HepG2 (cell line): ENCODE data around the gene SLC13A1. TPM values are rescaled to one million over a fixed set of nuclear protein-coding genes. Genes with fewer than 3 reads are reported as not detected.
"Not testable (repeated sequence)": the region's sequence is repeated elsewhere in the genome, so short reads cannot be mapped to it uniquely, and the experiment has no call there.

Experiments
- ATAC-seq: fragments of 200-7000 bp; cut with Tn5 transposase; 3 replicates; pipeline ENCODE4 v1.9.1; 2020; ENCODE audit warnings: mild to moderate bottlenecking, moderate library complexity
- BruUV-seq: library from RNA; stranded (reverse); fragments of 400-500 nt; replicated peaks from 2 replicates; lab custom pipeline; 2021; lab: Mats Ljungman, UMichigan
- CTCF ChIA-PET: fragments of 300-600 bp; formaldehyde crosslinking; extraction: SDS; loops from one replicate; lab custom pipeline; 2021; ENCODE audit warnings: low total read pairs, inconsistent platforms, low intra/inter-chr PET ratio; lab: Yijun Ruan, JAX
- POLR2A ChIA-PET: fragments of 350-600 bp; sonication (Branson Sonifier 250); formaldehyde crosslinking; loops from one replicate; lab custom pipeline; 2020; ENCODE audit warnings: antibody characterized with exemption, inconsistent platforms; lab: Yijun Ruan, JAX
- DNase-seq: peaks from one replicate; pipeline ENCODE4 v3.0.0-alpha.2; 2015; ENCODE audit warnings: low spot score
- FAIRE-seq: peaks from 3 replicates; lab custom pipeline; 2011; peaks lifted over from hg19 to GRCh38; lab: Jason Lieb, UNC
- H2AFZ ChIP-seq: one replicate; pipeline ENCODE4 v1.6.1; 2011; ENCODE audit warnings: low read length, inconsistent platforms
- H3K27ac ChIP-seq: fragments of 300-600 bp; 3 replicates; pipeline ENCODE4 v1.8.0; 2011; ENCODE audit warnings: mixed run types, mild to moderate bottlenecking, mixed read lengths, low read length, inconsistent platforms; ENCODE audit not compliant: insufficient read depth; ENCODE audit errors: extremely low read length
- H3K27me3 ChIP-seq, 2 experiments: fragments of 200-600 bp in 1 of 2; 2 replicates in 1 of 2; 3 replicates in 1 of 2; pipeline versions ENCODE4 v1.6.0 to v1.8.0; 2011; ENCODE audit warnings: low read length in 2 of 2, mild to moderate bottlenecking in 2 of 2, moderate library complexity in 2 of 2, inconsistent platforms in 1 of 2; ENCODE audit not compliant: insufficient read depth in 2 of 2, control insufficient read depth in 1 of 2
- H3K36me3 ChIP-seq, 2 experiments: fragments of 200-600 bp in 1 of 2; replicated peaks in 1 of 2; 2 replicates in 1 of 2; 3 replicates in 1 of 2; pipeline versions ENCODE4 v1.5.1 to v1.8.0; 2011; ENCODE audit warnings: low read length in 2 of 2, inconsistent platforms in 1 of 2; ENCODE audit not compliant: insufficient read depth in 2 of 2, control insufficient read depth in 1 of 2
- H3K4me1 ChIP-seq: 2 replicates; pipeline ENCODE4 v1.5.1; 2012; ENCODE audit warnings: low read length, inconsistent platforms; ENCODE audit not compliant: insufficient read depth
- H3K4me2 ChIP-seq: 2 replicates; pipeline ENCODE4 v1.6.0; 2011; ENCODE audit warnings: low read depth, low read length, inconsistent platforms
- H3K4me3 ChIP-seq, 3 experiments: fragments of 200-600 bp in 1 of 3; sonication (generic), shearing (Covaris generic) in 1 of 3; replicated peaks in 1 of 3; 2 replicates each; pipeline ENCODE4 v1.5.1; 2011 to 2016; ENCODE audit warnings: low read length in 3 of 3, inconsistent platforms in 2 of 3, low read depth in 2 of 3, mild to moderate bottlenecking in 2 of 3, control low read depth in 1 of 3, mixed read lengths in 1 of 3; ENCODE audit not compliant: insufficient read depth in 1 of 3
- H3K79me2 ChIP-seq: one replicate; pipeline ENCODE4 v1.6.1; 2011; ENCODE audit warnings: low read length, inconsistent platforms; ENCODE audit not compliant: insufficient read depth
- H3K9ac ChIP-seq: 2 replicates; pipeline ENCODE4 v1.6.0; 2011; ENCODE audit warnings: mild to moderate bottlenecking, low read depth, low read length, inconsistent platforms; ENCODE audit not compliant: insufficient read depth
- H3K9me3 ChIP-seq: 2 replicates; pipeline ENCODE4 v1.5.1; 2012; ENCODE audit warnings: mild to moderate bottlenecking, low read length
- H4K20me1 ChIP-seq: 2 replicates; pipeline ENCODE4 v1.6.0; 2011; ENCODE audit warnings: inconsistent platforms, mild to moderate bottlenecking, low read length, moderate library complexity; ENCODE audit not compliant: insufficient read depth
- BHLHE40 ChIP-seq: IDR thresholded peaks from 2 replicates; pipeline ENCODE4 v1.6.1; 2011; ENCODE audit warnings: low read length, improper control_type of control experiment
- CENPX ChIP-seq: sonication (generic); formaldehyde crosslinking; IDR thresholded peaks from 2 replicates; pipeline ENCODE4 v1.9.0; 2021; ENCODE audit warnings: mild to moderate bottlenecking, missing genetic modification reagents, moderate library complexity
- FOXA3 ChIP-seq: IDR thresholded peaks from 2 replicates; pipeline ENCODE4 v1.6.1; 2016; ENCODE audit warnings: missing genetic modification reagents, missing compliant biosample characterization
- KLF13 ChIP-seq: sonication (generic); formaldehyde crosslinking; IDR thresholded peaks from 2 replicates; pipeline ENCODE4 v1.4.0; 2020; ENCODE audit warnings: mild to moderate bottlenecking, missing genetic modification reagents
- LCORL ChIP-seq, 2 experiments: fragments of 450-650 bp in 1 of 2; sonication (generic) in 1 of 2; formaldehyde crosslinking in 1 of 2; IDR thresholded peaks; 2 replicates each; pipeline versions ENCODE4 v1.5.0 to v1.6.1; 2017 to 2020; ENCODE audit warnings: antibody characterized with exemption in 1 of 2, missing genetic modification reagents in 1 of 2
- MED13 ChIP-seq: sonication (generic); formaldehyde crosslinking; IDR thresholded peaks from 2 replicates; pipeline ENCODE4 v1.5.0; 2020; ENCODE audit warnings: missing genetic modification reagents
- NFAT5 ChIP-seq: sonication (generic); formaldehyde crosslinking; IDR thresholded peaks from 2 replicates; pipeline ENCODE4 v1.4.0; 2020; ENCODE audit warnings: missing genetic modification reagents
- ZBTB34 ChIP-seq: sonication (generic); formaldehyde crosslinking; IDR thresholded peaks from 2 replicates; pipeline ENCODE4 v1.8.0; 2022; ENCODE audit warnings: mild to moderate bottlenecking, missing genetic modification reagents
- ZFP37 ChIP-seq: sonication (generic); formaldehyde crosslinking; IDR thresholded peaks from 2 replicates; pipeline ENCODE4 v1.4.0; 2020; ENCODE audit warnings: missing genetic modification reagents, borderline replicate concordance
- ZFX ChIP-seq: sonication (generic); formaldehyde crosslinking; IDR thresholded peaks from 2 replicates; pipeline ENCODE4 v1.4.0; 2020; ENCODE audit warnings: mild to moderate bottlenecking, low read depth, missing genetic modification reagents, moderate library complexity
- WGBS: methylation state at CpG from one replicate; pipeline ENCODE4 v1.1.6; 2017; ENCODE audit warnings: low lambda C conversion rate; 5-methylcytosine and 5-hydroxymethylcytosine counted together
- in situ Hi-C: cut with HindIII; loops from 2 replicates; pipeline ENCODE4 v1.10.0; 2017; ENCODE audit warnings: low pct_unique_long_range_greater_than_20kb; ENCODE audit not compliant: extremely low pct_ligation_motif_present
- intact Hi-C: fragments of 100-400 bp; cut with micrococcal nuclease; formaldehyde crosslinking; loops from one replicate; pipeline ENCODE4 v1.10.0; 2022; ENCODE audit not compliant: unreplicated experiment
- polyA plus RNA-seq, 8 experiments: library from polyadenylated mRNA; depleted of rRNA in 3 of 8; stranded (reverse) in 7 of 8; unstranded in 1 of 8; fragments of >200 nt; fragmentation: Illumina TruSeq in 4 of 8; extraction: Trizol in 4 of 8; gene quantifications; 2 replicates each; pipeline versions ENCODE4 v1.2.1 to v1.2.3, GENCODE V29; 2011 to 2016; ENCODE audit warnings: low read depth in 4 of 8, missing spikeins in 1 of 8, mixed read lengths in 1 of 8; ENCODE audit not compliant: insufficient read depth in 1 of 8
- total RNA-seq, 5 experiments: library from RNA; depleted of rRNA; stranded (reverse); fragments of >200 nt; fragmentation: Illumina TruSeq; extraction: Trizol; gene quantifications; 2 replicates each; pipeline ENCODE4 v1.2.3, GENCODE V29; 2016; ENCODE audit warnings: low read depth in 1 of 5

The SLC13A1 gene
- total and polyA plus RNA-seq, 2 of the 13 experiments (the other 11 are each of a cell fraction or from before 2014, with no cell fraction given): not detected

- ATAC-seq, DNase-seq, BruUV-seq: not testable (repeated sequence)
These were observed 27.9 kb upstream of the SLC13A1 start for GRCh38 chr7:123227666-123228065.

GRCh38 chr7:123220396-123220795, 20.6 kb upstream of the SLC13A1 start:
- BruUV-seq: no TSS peak
- in situ Hi-C loops: no loop called here
- Histone ChIP-seq H3K4me1 (no peaks in the 10 kb centered on the region), H3K4me2 (no peak overlapping the region), H2AFZ (no peak overlapping the region), H4K20me1 (no peaks in the 10 kb centered on the region), H3K27ac (no peak overlapping the region)
- POLR2A ChIA-PET: no interaction called here
- 2% methylated on average over 1 of the region's 1 CpG for WGBS
- no peak for ATAC-seq
- intact Hi-C loops: no loop called here
- TF ChIP-seq BHLHE40: no peak
- no peak for TF ChIP-seq KLF13 (CRISPR knock-in tag)
- no peak for TF ChIP-seq ZFX (CRISPR knock-in tag)
- TF ChIP-seq ZFP37 (CRISPR knock-in tag): no peak
- no peak for TF ChIP-seq ZBTB34 (CRISPR knock-in tag)
- TF ChIP-seq CENPX (CRISPR knock-in tag): no peak
- TF ChIP-seq FOXA3 (CRISPR knock-in tag): no peak
- no peak for TF ChIP-seq LCORL (IDR thresholded peaks at IDR 0.05)
- no peak for TF ChIP-seq LCORL (CRISPR knock-in tag; IDR thresholded peaks at IDR 0.05)
- TF ChIP-seq NFAT5 (CRISPR knock-in tag): no peak
- TF ChIP-seq MED13 (CRISPR knock-in tag): no peak
- TF ChIP-seq, all 625 proteins: peak for 0
- H3K36me3 ChIP-seq: no peaks in the 10 kb centered on the region
- H3K4me3 ChIP-seq: no peak overlapping the region
- H3K79me2 ChIP-seq: no peaks in the 10 kb centered on the region
- FAIRE-seq (no peak), DNase-seq (no peak)
- H3K9ac ChIP-seq: no peak overlapping the region
- H3K9me3 ChIP-seq: peaks cover 5% of the 10 kb centered on the region
- no peaks in the 10 kb centered on the region for H3K27me3 ChIP-seq
- CTCF ChIA-PET: no interaction called here

More at GRCh38 chr7:123227666-123228065, 27.9 kb upstream of the SLC13A1 start:
- CTCF ChIA-PET, H3K36me3 ChIP-seq, FAIRE-seq, POLR2A ChIA-PET, H3K4me1 ChIP-seq, H3K9me3 ChIP-seq, H3K4me2 ChIP-seq, H4K20me1 ChIP-seq, intact Hi-C loops, H2AFZ ChIP-seq, in situ Hi-C loops, H3K27me3 ChIP-seq, H3K27ac ChIP-seq, H3K79me2 ChIP-seq, H3K9ac ChIP-seq, H3K4me3 ChIP-seq: not testable (repeated sequence)
- 11% methylated on average over 6 of the region's 6 CpGs for WGBS
